Fibroblast of lung (primary cell): Measurements from ENCODE around the gene LIMCH1. TPM values are rescaled to one million over a fixed set of nuclear protein-coding genes. Genes with fewer than 3 reads are reported as not detected.

Source experiments
- DNase-seq, 2 donors: peaks; one replicate each; pipeline versions ENCODE4 v3.0.0 to v3.0.0-alpha.2; 2010; ENCODE audit warnings: low read depth in 2 of 2
- H2AFZ ChIP-seq: 2 replicates; pipeline ENCODE4 v1.5.1; 2012; ENCODE audit warnings: low read length, control low read depth, inconsistent platforms
- H3K27ac ChIP-seq: 2 replicates; pipeline ENCODE4 v1.5.1; 2011; ENCODE audit warnings: low read length, control low read depth; ENCODE audit not compliant: insufficient read depth
- H3K27me3 ChIP-seq: 2 replicates; pipeline ENCODE4 v1.5.1; 2011; ENCODE audit warnings: mild to moderate bottlenecking, low read length; ENCODE audit not compliant: control insufficient read depth, insufficient read depth
- H3K36me3 ChIP-seq: 2 replicates; pipeline ENCODE4 v1.5.1; 2011; ENCODE audit warnings: low read length; ENCODE audit not compliant: control insufficient read depth, insufficient read depth
- H3K4me1 ChIP-seq: 2 replicates; pipeline ENCODE4 v1.5.1; 2011; ENCODE audit warnings: low read length; ENCODE audit not compliant: control insufficient read depth, insufficient read depth; ENCODE audit errors: extremely low read depth
- H3K4me2 ChIP-seq: 2 replicates; pipeline ENCODE4 v1.5.1; 2011; ENCODE audit warnings: low read length, control low read depth; ENCODE audit not compliant: insufficient read depth; ENCODE audit errors: extremely low read depth
- H3K4me3 ChIP-seq, 4 experiments: fragments of 200-600 bp in 1 of 4; sonication (generic) in 1 of 4; replicated peaks in 1 of 4; 2 replicates each; pipeline ENCODE4 v1.5.1; 2011 to 2016; ENCODE audit warnings: low read length in 4 of 4, low read depth in 3 of 4, mild to moderate bottlenecking in 3 of 4, control low read depth in 2 of 4, inconsistent platforms in 1 of 4, mixed read lengths in 1 of 4; ENCODE audit not compliant: insufficient read depth in 1 of 4; ENCODE audit errors: control extremely low read depth in 1 of 4
- H3K79me2 ChIP-seq: 2 replicates; pipeline ENCODE4 v1.5.1; 2012; ENCODE audit warnings: mild to moderate bottlenecking, low read length, inconsistent platforms; ENCODE audit not compliant: control insufficient read depth, insufficient read depth
- H3K9ac ChIP-seq: 2 replicates; pipeline ENCODE4 v1.5.1; 2011; ENCODE audit warnings: mild to moderate bottlenecking, low read length, control low read depth; ENCODE audit not compliant: insufficient read depth
- H3K9me3 ChIP-seq: 2 replicates; pipeline ENCODE4 v1.5.1; 2012; ENCODE audit warnings: low read depth, low read length; ENCODE audit not compliant: control insufficient read depth, insufficient read depth
- H4K20me1 ChIP-seq: 2 replicates; pipeline ENCODE4 v1.5.1; 2011; ENCODE audit warnings: low read length; ENCODE audit not compliant: control insufficient read depth, insufficient read depth; ENCODE audit errors: extremely low read depth
- EZH2 ChIP-seq: IDR thresholded peaks from 2 replicates; pipeline ENCODE4 v1.5.1; 2012; ENCODE audit warnings: low read length, control low read depth, mild to moderate bottlenecking; ENCODE audit errors: missing control alignments
- polyA plus RNA-seq, 2 donors: library from polyadenylated mRNA; depleted of rRNA in 1 of 2; stranded (reverse) in 1 of 2; unstranded in 1 of 2; fragments of >200 nt; gene quantifications; 2 replicates each; pipeline ENCODE4 v1.2.1, GENCODE V29; 2011 to 2012; ENCODE audit warnings: missing spikeins in 1 of 2
- total RNA-seq: library from RNA; depleted of rRNA; stranded (reverse); fragments of >200 nt; gene quantifications from 2 replicates; pipeline ENCODE4 v1.2.1, GENCODE V29; 2014
- TF ChIP-seq, protein P1 (sequence below), 2 donors: IDR thresholded peaks in 1 of 2; conservative IDR thresholded peaks in 1 of 2; 1 replicate in 1 of 2; 2 replicates in 1 of 2; pipeline ENCODE4 v1.5.1; 2011 to 2012; ENCODE audit warnings: low read length in 2 of 2, control low read depth in 1 of 2, inconsistent platforms in 1 of 2, low read depth in 1 of 2, mild to moderate bottlenecking in 1 of 2

LIMCH1 gene
- total and polyA plus RNA-seq, 2 donors (not counting 1 experiment from before 2014, with no cell fraction given): 2.8 to 4.6 TPM

DNA sequence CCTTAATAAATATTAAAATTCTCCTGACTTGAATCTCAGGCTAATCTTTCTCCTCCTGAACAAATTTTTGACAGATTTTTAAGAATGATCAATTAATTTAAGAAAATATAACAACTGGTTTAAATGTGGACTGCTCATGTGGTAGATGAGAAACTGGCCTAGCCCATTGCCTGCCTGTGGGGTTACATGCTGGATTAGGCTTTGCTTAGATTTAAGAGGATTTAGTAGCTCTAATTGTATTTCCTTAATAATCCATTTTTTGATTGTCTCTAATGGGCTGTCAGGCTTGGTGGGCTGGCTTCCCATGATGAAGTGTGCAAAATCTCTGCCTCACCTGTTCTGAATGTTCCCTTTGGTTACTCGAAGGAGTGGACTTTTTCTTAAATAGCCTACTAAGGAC, 27.8 kb upstream of the LIMCH1 start:
- Histone ChIP-seq H2AFZ (no peak overlapping the region), H3K9ac (no peak overlapping the region), H3K4me1 (no peaks in the 10 kb centered on the region), H3K4me2 (no peak overlapping the region), H3K27ac (no peak overlapping the region), H3K36me3 (no peaks in the 10 kb centered on the region), H3K27me3 (no peaks in the 10 kb centered on the region), H3K4me3 (no peak overlapping the region), H3K79me2 (no peaks in the 10 kb centered on the region), H4K20me1 (no peaks in the 10 kb centered on the region), H3K9me3 (no peaks in the 10 kb centered on the region)
- DNase-seq: no peak
- TF ChIP-seq, protein P1, sequence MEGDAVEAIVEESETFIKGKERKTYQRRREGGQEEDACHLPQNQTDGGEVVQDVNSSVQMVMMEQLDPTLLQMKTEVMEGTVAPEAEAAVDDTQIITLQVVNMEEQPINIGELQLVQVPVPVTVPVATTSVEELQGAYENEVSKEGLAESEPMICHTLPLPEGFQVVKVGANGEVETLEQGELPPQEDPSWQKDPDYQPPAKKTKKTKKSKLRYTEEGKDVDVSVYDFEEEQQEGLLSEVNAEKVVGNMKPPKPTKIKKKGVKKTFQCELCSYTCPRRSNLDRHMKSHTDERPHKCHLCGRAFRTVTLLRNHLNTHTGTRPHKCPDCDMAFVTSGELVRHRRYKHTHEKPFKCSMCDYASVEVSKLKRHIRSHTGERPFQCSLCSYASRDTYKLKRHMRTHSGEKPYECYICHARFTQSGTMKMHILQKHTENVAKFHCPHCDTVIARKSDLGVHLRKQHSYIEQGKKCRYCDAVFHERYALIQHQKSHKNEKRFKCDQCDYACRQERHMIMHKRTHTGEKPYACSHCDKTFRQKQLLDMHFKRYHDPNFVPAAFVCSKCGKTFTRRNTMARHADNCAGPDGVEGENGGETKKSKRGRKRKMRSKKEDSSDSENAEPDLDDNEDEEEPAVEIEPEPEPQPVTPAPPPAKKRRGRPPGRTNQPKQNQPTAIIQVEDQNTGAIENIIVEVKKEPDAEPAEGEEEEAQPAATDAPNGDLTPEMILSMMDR (conservative IDR thresholded peaks at IDR 0.05 in 1 of 2, IDR thresholded peaks at IDR 0.05 in 1 of 2; ENCODE audit: low read depth in 1 of 2, low read length in 2 of 2): no peak
- no peak for TF ChIP-seq EZH2

DNA sequence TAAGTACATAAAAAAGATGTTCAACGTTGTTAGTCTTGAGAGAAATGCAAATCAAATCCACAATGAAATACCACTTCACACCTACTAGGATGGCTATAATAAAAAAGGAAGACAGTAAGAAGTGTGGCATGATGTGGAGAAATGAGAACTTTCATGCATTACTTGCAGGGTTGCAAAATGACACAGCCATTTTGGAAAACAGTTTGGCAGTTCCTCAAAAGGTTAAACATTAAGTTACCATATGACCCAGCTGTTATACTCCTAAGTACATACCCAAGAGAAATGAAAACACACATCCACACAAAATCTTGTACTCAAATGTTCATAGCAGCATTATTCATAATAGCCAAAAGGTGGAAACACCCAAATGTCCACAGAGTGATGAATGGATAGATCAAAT, 25.8 kb upstream of the LIMCH1 start:
- TF ChIP-seq, protein P1 (conservative IDR thresholded peaks at IDR 0.05 in 1 of 2, IDR thresholded peaks at IDR 0.05 in 1 of 2; ENCODE audit: low read depth in 1 of 2, low read length in 2 of 2): no peak
- TF ChIP-seq EZH2: no peak
- Histone ChIP-seq H3K4me3 (no peak overlapping the region), H3K4me2 (no peak overlapping the region), H3K36me3 (no peaks in the 10 kb centered on the region), H3K27ac (no peak overlapping the region), H3K9ac (no peak overlapping the region), H3K27me3 (no peaks in the 10 kb centered on the region), H3K4me1 (no peaks in the 10 kb centered on the region), H3K79me2 (no peaks in the 10 kb centered on the region), H2AFZ (no peak overlapping the region), H3K9me3 (no peaks in the 10 kb centered on the region), H4K20me1 (no peaks in the 10 kb centered on the region)
- DNase-seq: no peak

DNA sequence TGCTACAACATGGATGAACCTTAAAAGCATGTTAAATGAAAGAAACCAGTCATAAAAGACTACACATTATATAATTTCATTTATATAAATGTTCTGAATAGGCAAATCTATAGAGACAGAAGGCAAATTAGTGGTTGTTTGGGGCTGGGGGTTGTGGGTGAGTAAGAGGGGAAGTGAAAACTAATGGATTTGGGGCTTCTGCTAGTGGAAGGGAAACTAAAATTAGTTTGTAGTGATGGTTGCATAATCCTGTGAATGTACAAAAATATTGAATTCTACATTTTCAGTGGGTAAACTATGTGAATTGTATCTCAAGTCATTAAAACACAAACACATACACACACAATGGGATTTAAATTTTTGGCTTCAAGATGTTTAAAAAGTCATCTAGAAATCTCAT, 25.4 kb upstream of the LIMCH1 start:
- Histone ChIP-seq H3K4me3 (no peak overlapping the region), H2AFZ (no peak overlapping the region), H3K4me1 (no peaks in the 10 kb centered on the region), H3K36me3 (no peaks in the 10 kb centered on the region), H3K9ac (no peak overlapping the region), H3K79me2 (no peaks in the 10 kb centered on the region), H4K20me1 (no peaks in the 10 kb centered on the region), H3K9me3 (no peaks in the 10 kb centered on the region), H3K27me3 (no peaks in the 10 kb centered on the region), H3K27ac (no peak overlapping the region), H3K4me2 (no peak overlapping the region)
- no peak for DNase-seq
- TF ChIP-seq EZH2: no peak
- TF ChIP-seq, protein P1 (conservative IDR thresholded peaks at IDR 0.05 in 1 of 2, IDR thresholded peaks at IDR 0.05 in 1 of 2; ENCODE audit: low read depth in 1 of 2, low read length in 2 of 2): no peak
